A549 treated with DMSO at 1 μM for 4 hours (cell line): ENCODE results near the gene LOXL3. TPM values are rescaled to one million over a fixed set of nuclear protein-coding genes. Genes with fewer than 3 reads are reported as not detected.

Experiments
- total RNA-seq: library from RNA; stranded (reverse); fragments of 200-300 nt; extraction: Qiagen RNA extraction; gene quantifications from 5 replicates; pipeline ENCODE4 v1.2.3, GENCODE V29; 2022; ENCODE audit warnings: low read depth

Gene LOXL3, protein sequence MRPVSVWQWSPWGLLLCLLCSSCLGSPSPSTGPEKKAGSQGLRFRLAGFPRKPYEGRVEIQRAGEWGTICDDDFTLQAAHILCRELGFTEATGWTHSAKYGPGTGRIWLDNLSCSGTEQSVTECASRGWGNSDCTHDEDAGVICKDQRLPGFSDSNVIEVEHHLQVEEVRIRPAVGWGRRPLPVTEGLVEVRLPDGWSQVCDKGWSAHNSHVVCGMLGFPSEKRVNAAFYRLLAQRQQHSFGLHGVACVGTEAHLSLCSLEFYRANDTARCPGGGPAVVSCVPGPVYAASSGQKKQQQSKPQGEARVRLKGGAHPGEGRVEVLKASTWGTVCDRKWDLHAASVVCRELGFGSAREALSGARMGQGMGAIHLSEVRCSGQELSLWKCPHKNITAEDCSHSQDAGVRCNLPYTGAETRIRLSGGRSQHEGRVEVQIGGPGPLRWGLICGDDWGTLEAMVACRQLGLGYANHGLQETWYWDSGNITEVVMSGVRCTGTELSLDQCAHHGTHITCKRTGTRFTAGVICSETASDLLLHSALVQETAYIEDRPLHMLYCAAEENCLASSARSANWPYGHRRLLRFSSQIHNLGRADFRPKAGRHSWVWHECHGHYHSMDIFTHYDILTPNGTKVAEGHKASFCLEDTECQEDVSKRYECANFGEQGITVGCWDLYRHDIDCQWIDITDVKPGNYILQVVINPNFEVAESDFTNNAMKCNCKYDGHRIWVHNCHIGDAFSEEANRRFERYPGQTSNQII
- total RNA-seq, result 0.25 to 0.55 TPM (median 0.40 TPM) in 5 replicates

DNA sequence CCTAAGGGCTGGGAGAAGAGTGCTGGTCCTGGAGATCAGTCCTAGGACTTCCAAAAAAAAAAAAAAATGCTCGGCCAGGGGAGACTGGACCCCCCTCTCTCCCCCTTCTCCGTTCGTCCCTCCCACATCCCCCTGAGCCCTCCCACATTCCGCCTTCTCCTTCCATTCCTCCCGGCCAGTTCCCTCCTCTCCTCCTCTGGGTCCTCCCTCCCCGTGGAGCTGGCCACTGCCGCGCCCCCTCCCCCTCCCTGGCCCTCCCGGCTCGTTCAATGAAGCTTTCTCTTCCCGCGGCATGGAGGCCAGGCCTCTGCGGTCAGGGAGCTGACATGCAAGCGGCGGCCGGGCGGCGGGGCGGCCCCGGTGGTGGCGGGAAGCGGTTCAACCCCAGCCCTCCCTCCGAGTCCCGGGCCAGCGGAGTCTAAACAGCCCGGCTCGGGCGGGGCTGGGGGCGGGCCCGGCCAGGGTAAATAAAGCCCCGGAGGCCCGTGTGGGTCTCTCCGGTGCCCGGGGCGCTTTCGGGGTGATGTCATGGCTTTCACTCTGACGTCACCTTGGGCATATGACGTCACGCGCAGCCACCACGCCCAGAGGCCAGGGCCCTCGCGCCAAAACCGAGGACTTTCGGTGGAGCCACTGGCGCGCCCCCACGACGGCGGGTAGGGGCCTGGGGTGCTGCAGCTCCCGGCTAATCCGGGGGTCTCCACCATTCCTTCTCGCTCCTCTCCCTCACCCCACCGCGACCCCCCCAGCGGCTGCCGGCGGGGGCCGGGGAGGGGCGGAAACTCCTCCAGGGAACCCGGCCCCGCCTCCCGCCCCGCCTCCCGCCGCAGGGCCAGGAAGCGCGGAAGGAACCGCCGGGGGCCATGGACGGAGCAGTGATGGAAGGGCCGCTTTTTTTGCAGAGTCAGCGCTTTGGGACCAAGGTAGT lies at the start of gene LOXL3, which contains the start of gene DOK1:
LOXL3 (minus strand) TSS at position 51 of the 928 bp plus-strand sequence. CDS start 1,308 bp downstream, outside the sequence.
DOK1 (plus strand) TSS at position 829 of the 928 bp plus-strand sequence; CDS start at position 864, 35 bp downstream.

DNA sequence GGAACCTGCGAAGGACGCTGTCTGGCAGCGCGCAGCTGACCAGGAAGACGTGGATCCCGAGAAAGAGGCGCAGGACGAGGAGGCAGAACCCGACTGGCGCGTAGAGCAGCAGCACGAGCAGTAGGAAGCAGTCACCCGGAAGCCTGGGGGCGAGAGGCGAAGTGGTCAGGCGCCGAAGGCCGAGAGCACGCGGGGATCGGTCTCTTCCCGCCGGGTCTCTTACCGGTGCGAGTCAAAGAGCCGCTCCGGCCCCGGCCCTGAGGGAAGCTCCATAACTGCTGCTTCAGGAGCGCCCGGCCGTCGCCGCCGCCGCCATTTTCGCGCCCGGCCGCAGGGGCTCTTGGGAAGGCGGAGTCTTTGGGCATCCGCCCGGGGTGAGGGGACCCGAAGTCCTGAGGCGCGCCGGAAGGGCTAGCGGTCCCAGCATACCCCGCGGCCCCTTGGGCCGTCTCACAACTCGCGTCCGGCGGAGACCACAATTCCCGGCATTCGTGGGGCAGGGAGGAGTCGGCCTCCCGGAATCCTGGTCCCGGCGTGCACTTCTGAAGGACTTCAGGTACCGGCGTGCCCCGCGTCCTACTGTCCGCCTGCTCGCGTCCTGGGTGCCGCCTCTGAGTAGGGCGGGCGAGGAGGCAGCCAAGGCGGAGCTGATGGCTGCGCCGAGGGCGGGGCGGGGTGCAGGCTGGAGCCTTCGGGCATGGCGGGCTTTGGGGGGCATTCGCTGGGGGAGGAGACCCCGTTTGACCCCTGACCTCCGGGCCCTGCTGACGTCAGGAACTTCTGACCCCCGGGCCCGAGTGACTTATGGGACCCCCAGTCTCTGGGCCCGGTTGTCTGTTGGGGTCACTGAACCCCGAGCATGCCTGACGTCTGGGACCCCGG lies 24.1 kb downstream of the LOXL3 start, which contains the start of the genes AUP1 and HTRA2:
AUP1 (minus strand) TSS at position 350 of the 882 bp plus-strand sequence; CDS start at position 273, 77 bp downstream.
HTRA2 (plus strand) TSS at position 577 of the 882 bp plus-strand sequence; CDS start at position 651, 74 bp downstream.

DNA sequence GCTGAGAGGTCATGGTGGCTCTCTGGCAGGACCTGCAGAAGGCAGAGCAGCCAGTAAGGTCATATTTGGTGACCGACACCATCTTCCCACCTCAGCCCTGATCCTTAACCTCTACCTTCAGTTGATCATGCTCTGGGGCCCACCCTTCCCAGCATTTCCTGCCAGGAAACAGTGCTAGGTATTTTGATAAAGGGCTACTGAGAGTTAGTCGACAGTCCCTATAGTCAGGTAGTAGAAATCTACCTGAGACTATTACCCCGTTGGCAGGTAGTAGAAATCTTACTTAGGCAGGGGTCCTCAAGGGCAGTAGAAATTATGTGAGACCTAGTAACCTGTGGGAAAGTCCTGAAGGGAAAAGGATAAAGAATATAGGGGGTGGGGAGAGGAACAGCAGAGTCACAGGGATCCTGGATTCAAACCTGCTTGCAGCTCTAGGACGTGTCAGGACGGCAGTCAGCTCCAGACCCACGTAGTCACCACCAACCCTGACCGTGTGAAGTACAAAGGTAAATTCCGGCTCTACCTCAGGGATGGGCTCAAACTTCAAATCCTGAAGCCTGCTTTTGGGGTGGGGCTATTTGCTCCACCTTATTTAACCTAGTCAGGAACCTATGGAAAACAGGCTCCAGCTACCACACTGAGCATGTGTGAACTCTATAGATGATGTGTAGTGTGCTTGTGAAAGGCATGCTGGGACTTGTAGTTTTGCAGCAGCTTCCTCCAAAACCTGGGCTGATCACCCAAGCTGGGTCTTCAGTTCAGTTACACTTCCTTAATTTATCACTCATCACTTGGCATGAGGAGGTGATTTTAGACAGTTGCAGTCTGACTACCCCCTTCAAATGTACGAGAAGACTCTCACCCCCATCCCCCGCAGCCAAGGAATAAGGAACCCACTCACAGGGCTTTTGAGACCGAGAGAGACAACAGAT lies 27.8 kb downstream of the LOXL3 start, which contains the start of gene DQX1:
DQX1 (minus strand) TSS at position 515 of the 932 bp plus-strand sequence; CDS start at position 13, 502 bp downstream.

DNA sequence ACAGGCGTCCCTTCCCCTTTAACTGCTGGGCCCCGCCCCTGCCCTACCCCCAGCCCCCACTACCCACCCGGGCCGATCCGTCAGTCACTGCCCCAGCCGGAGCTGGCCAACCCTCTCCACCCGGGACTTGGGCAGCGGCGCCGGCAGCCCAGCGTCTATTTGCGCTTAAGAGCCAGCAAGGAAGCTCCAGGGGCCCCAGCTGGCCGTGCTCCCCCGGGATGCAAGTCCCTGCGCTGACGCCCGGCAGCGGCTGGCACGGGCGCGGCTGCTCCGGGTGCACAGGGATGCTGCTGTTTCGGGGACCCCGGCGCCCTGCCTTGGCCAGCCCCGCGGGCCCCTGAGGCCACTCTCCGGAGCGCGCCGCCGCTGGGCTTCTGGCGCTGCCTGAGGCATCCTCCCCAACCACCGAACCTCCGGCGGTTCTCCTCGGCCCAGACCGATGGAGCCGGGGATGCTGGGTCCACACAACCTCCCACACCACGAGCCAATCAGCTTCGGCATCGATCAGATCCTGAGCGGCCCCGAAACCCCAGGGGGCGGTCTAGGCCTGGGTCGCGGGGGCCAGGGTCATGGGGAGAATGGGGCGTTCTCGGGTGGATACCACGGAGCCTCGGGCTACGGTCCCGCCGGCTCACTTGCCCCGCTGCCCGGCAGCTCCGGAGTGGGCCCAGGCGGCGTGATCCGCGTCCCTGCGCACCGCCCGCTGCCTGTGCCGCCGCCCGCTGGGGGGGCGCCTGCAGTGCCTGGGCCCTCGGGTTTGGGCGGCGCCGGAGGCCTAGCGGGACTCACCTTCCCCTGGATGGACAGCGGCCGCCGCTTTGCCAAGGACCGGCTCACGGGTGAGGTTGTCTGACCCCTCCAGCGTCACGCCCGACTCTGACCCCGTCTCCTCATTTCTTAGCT lies 39.1 kb downstream of the LOXL3 start, which contains the start of gene TLX2:
TLX2 (plus strand) TSS at position 83 of the 903 bp plus-strand sequence; CDS start at position 440, 357 bp downstream.

DNA sequence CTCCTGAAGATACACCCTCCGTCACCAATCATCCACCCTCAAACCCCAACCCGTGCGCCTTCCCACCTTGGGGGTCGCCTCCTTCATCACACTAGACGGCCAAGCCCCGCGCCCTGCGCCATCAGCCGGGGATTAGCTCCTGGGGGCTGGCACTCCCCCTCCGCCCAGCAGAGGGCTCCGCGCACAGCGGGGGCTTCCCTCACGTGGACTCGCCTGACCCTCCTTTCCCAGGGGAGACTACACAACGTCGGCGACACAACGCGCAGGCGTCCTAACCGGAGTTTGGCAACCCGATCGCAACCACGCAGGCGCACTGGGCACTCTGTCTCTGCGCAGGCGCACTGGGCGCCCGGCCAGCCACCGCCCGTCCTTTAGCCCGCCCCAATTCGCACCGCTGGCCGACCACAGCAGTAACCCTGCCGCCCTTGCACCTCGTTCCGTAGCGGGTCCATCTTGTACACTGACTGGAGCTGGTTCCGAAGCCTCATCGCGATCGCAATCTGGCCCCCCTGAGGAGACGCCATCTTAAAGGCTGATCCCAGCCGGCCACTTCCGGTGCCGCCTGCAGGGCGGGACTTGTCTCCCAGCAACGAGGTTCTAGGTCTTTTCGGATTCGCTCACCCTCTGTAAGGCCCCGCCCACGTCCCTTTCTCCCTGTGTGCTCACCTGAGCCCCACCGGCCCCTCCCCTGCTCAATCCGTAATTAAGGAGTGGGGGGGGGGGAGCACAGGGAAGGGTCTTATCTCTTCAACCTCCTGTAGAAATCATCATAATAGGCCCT lies 46.4 kb downstream of the LOXL3 start, which contains the start of gene PCGF1:
PCGF1 (minus strand) TSS at position 551 of the 781 bp plus-strand sequence; CDS start at position 524, 27 bp downstream.

DNA sequence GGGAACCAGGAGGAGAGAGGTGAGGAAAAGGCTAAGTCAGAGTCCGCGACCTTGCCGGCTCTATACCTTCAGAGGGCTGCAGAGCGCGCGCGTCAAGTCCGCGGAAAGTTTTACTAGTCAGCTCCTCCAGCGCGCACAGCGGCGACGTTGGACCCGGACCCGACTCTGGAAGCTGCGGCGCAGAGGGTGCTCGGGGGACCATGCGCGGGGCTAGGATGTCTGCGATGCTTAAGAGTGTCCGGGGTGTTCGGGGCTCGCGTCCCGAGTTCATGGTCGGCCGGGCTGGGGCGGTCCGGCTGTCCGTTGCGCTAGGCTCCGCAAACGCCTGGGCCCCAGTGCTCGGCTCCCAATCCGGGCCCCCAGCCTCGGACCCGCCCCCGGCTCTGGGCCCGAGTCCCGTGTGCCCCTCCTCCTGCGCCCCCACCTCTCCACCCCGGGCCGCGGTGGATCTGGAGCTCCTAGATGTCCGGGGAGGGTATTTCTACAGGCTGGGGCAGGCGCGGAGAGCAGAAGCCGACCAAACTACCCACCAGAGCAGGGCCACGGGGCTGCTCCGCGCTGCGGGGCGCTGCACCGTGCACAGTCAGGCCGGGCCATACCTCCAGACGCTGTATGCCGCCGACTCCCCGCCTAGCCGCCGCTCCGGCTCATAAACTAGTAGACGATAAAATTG lies 54.3 kb downstream of the LOXL3 start, which contains the start of gene LBX2:
LBX2 (minus strand) TSS at position 337 of the 673 bp plus-strand sequence; CDS start at position 271, 66 bp downstream.

DNA sequence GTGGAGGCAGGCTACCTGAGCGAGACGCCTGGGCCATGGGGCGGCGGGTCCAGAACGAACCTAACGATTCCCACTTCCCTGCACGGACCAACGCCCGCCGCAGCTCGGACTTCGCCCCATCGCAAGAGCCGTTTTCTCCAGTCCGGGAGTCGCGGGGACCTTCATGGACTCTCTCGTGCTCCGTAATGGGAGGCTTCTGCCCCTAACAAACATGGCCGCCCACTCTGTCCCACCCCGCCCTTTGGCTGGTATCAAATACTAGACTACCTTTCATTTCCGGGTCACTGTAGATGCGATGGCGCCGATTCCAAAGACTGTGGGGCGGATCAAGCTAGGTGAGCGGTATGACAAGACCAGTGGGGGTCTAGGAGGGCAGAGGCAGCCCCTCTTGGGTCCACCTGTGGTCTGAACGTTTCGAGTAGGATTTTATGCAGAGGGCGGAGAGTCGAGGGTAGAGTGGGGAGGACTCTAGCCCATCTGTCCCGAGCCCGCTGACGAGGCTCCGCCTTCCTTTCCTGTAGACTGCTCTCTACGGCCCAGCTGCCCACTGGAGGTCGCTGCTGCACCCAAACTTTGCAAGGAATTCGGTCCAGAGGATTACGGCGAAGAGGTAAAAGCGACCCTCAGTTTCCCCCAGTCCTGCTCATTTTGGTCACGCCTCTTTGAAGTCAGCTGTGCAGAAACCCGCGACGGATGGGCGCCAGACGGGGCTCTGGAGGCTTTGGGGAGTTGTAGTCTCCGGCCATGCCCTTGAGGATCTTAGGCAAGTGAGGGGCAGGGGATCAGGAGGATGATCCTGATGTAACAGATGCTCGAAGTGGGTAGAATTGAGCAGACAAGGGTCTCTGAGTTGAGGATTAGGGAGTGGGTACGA lies 70.7 kb downstream of the LOXL3 start, which contains the start of the genes CCDC142 and TTC31:
CCDC142 (minus strand) TSS at position 198 of the 874 bp plus-strand sequence; CDS start at position 37, 161 bp downstream.
TTC31 (plus strand) TSS at position 281 of the 874 bp plus-strand sequence; CDS start at position 296, 15 bp downstream.

Other genes with a start within 250 kb of the LOXL3 start
- gene SLC4A5, start 210.5 kb downstream of the LOXL3 start, total RNA-seq, result 0.18 to 0.41 TPM (median 0.28 TPM) in 5 replicates
- gene DCTN1, start 173.6 kb downstream of the LOXL3 start, total RNA-seq, result 111 to 159 TPM (median 138 TPM) in 5 replicates
- 3.2 to 4.4 TPM (median 3.2 TPM) in 5 replicates for gene C2orf81, start 132.3 kb downstream of the LOXL3 start, total RNA-seq
- gene WDR54, start 132.2 kb downstream of the LOXL3 start, total RNA-seq, result 77.2 to 88.4 TPM (median 80.7 TPM) in 5 replicates
- gene RTKN, start 112.0 kb downstream of the LOXL3 start, total RNA-seq, result 19.2 to 28.0 TPM (median 20.7 TPM) in 5 replicates
- 39.5 to 51.7 TPM (median 48.4 TPM) in 5 replicates for gene INO80B, start 98.9 kb downstream of the LOXL3 start, total RNA-seq
- 52.9 to 81.9 TPM (median 75.1 TPM) in 5 replicates for gene WBP1, start 95.5 kb downstream of the LOXL3 start, total RNA-seq
- gene MOGS, start 88.6 kb downstream of the LOXL3 start, total RNA-seq, result 37.8 to 51.9 TPM (median 50.9 TPM) in 5 replicates
- 105 to 147 TPM (median 128 TPM) in 5 replicates for gene MRPL53, start 81.3 kb downstream of the LOXL3 start, total RNA-seq
- 10.8 to 16.3 TPM (median 14.3 TPM) in 5 replicates for gene CCDC142, start 70.9 kb downstream of the LOXL3 start, total RNA-seq
- 14.8 to 19.3 TPM (median 17.3 TPM) in 5 replicates for gene TTC31, start 70.9 kb downstream of the LOXL3 start, total RNA-seq
- gene LBX2, start 54.3 kb downstream of the LOXL3 start, total RNA-seq, result 3.5 to 4.6 TPM (median 4.1 TPM) in 5 replicates
- gene PCGF1, start 46.2 kb downstream of the LOXL3 start, total RNA-seq, result 28.2 to 39.3 TPM (median 31.9 TPM) in 5 replicates
- gene TLX2, start 39.5 kb downstream of the LOXL3 start, total RNA-seq, result 0.14 to 0.43 TPM (median 0.25 TPM) in 5 replicates
- 0.08 to 0.12 TPM (median 0.11 TPM) in 3 of 5 replicates, not detected in the others for gene DQX1, start 27.7 kb downstream of the LOXL3 start, total RNA-seq
- gene AUP1, start 24.2 kb downstream of the LOXL3 start, total RNA-seq, result 194 to 263 TPM (median 239 TPM) in 5 replicates
- gene HTRA2, start 24.0 kb downstream of the LOXL3 start, total RNA-seq, result 31.5 to 42.2 TPM (median 38.3 TPM) in 5 replicates
- 4.0 to 5.6 TPM (median 4.9 TPM) in 5 replicates for gene DOK1, start 778 bp upstream of the LOXL3 start, total RNA-seq
- not detected in 5 replicates for gene M1AP, start 94.4 kb upstream of the LOXL3 start, total RNA-seq
- 8.6 to 13.7 TPM (median 11.2 TPM) in 5 replicates for gene SEMA4F, start 100.3 kb upstream of the LOXL3 start, total RNA-seq